Adrenal gland (tissue), 19 donors: ENCODE results near the gene IFNA10. TPM values are rescaled to one million over a fixed set of nuclear protein-coding genes. Genes with fewer than 3 reads are reported as not detected.
A peak's percentile ranks its signal among the peaks of the same experiment; 100 is the strongest.
"Not testable (repeated sequence)": the region's sequence is repeated elsewhere in the genome, so short reads cannot be mapped to it uniquely, and the experiment has no call there.

Experiments used
- DNase-seq, 7 donors: peaks; one replicate each; pipeline ENCODE4 v3.0.0-alpha.2; 2019 to 2020
- H3K27ac ChIP-seq, 5 donors: fragments of 200-600 bp; sonication (generic) in 4 of 5; 1 replicate in 3 of 5; 2 replicates in 2 of 5; pipeline versions ENCODE4 v1.5.1 to v1.8.0; 2016 to 2020; ENCODE audit warnings: mild to moderate bottlenecking in 1 of 5
- H3K27me3 ChIP-seq: fragments of 200-600 bp; 2 replicates; pipeline ENCODE4 v1.8.0; 2021
- H3K36me3 ChIP-seq, 2 donors: fragments of 200-600 bp; replicated peaks in 1 of 2; 1 replicate in 1 of 2; 2 replicates in 1 of 2; pipeline versions ENCODE4 v1.5.1 to v1.8.0; 2018 to 2022
- H3K4me1 ChIP-seq, 2 donors: fragments of 200-600 bp; replicated peaks in 1 of 2; 1 replicate in 1 of 2; 2 replicates in 1 of 2; pipeline versions ENCODE4 v1.5.1 to v1.8.0; 2018 to 2021
- H3K4me3 ChIP-seq, 4 donors: fragments of 200-600 bp; sonication (generic) in 3 of 4; one replicate each; pipeline ENCODE4 v1.5.1; 2016 to 2018
- H3K9me3 ChIP-seq, 3 donors: fragments of 200-600 bp; sonication (generic) in 1 of 3; replicated peaks in 1 of 3; 1 replicate in 2 of 3; 2 replicates in 1 of 3; pipeline versions ENCODE4 v1.5.1 to v1.8.0; 2016 to 2021
- POLR2A ChIP-seq, 2 donors: fragments of 450-650 bp; IDR thresholded peaks; one replicate each; pipeline ENCODE4 v1.6.1; 2017; ENCODE audit warnings: antibody characterized with exemption in 2 of 2, mild to moderate bottlenecking in 2 of 2, moderate library complexity in 1 of 2
- WGBS, 4 donors: extraction: QIAGEN DNeasy Blood & Tissue Kit in 2 of 4; methylation state at CpG; one replicate each; pipeline versions ENCODE4 v1.1.5 to v1.1.7; 2013 to 2017; 5-methylcytosine and 5-hydroxymethylcytosine counted together
- intact Hi-C, 2 donors: fragments of 100-400 bp; cut with DNase I; formaldehyde crosslinking; loops; one replicate each; pipeline versions ENCODE4 v1.14.1 to v1.15.0; 2022 to 2023
- long read RNA-seq, 10 donors: library from polyadenylated mRNA in 3 of 10; unstranded in 2 of 10; stranded (forward) in 1 of 10; transcript quantifications; one replicate each; pipeline ENCODE4 v2.0.0 and lab custom pipeline, GENCODE V29; 2021 to 2026
- polyA plus RNA-seq, 3 donors: library from polyadenylated mRNA; stranded (reverse); fragments of 200-250 nt in 2 of 3; fragments of 350-450 nt in 1 of 3; fragmentation: Illumina TruSeq in 1 of 3; extraction: RNeasy Lipid Tissue Mini Kit (QIAGEN cat#74804) in 1 of 3; gene quantifications; one replicate each; pipeline ENCODE4 v1.2.3, GENCODE V29; 2013 to 2014
- total RNA-seq, 9 donors: library from RNA; depleted of rRNA in 4 of 9; stranded (reverse); fragments of >200 nt in 4 of 9; fragments of 120-200 nt in 1 of 9; fragmentation: NEBNext Ultra II Directional in 1 of 9; extraction: Animal tissue kit (Norgen Biotek cat#: 25700) in 1 of 9; gene quantifications; one replicate each; pipeline versions ENCODE4 v1.1.0 to v1.2.4, GENCODE V29; 2013 to 2023
- TF ChIP-seq, protein P1 (sequence below), 6 experiments: fragments of 450-650 bp in 4 of 6; fragments of 200-600 bp in 2 of 6; sonication (generic) in 1 of 6; IDR thresholded peaks; 1 replicate in 5 of 6; 2 replicates in 1 of 6; pipeline versions ENCODE4 v1.5.1 to v1.8.0; 2016 to 2021; ENCODE audit warnings: antibody characterized with exemption in 6 of 6, mild to moderate bottlenecking in 2 of 6, moderate library complexity in 1 of 6
- donor health status: healthy with polysubstance abuse.
- donor health status: Bipolar disorder and iron deficiency.
- donor health status: DM: yes; HTN: yes; CAD: no.
- donor health status: DM: no; HTN: no; CAD: no.
- donor health status: DM: no; HTN: no; CAD: no.
- donor health status: DM: yes; HTN: yes; CAD: no.

Gene IFNA10
- total RNA-seq (not detected), polyA plus RNA-seq (not detected)
- long read RNA-seq, donor 1: 0 reads
- long read RNA-seq, donor 2: 0 reads
- long read RNA-seq, donor 3: 0 reads
- long read RNA-seq, donor 4: 0 reads
- long read RNA-seq, donor 5: 0 reads
- long read RNA-seq, donor 6: 0 reads
- long read RNA-seq, donor 7: 0 reads
- long read RNA-seq, donor 8: 0 reads
- long read RNA-seq, donor 9: 0 reads
- long read RNA-seq, donor 10: 0 reads

DNA sequence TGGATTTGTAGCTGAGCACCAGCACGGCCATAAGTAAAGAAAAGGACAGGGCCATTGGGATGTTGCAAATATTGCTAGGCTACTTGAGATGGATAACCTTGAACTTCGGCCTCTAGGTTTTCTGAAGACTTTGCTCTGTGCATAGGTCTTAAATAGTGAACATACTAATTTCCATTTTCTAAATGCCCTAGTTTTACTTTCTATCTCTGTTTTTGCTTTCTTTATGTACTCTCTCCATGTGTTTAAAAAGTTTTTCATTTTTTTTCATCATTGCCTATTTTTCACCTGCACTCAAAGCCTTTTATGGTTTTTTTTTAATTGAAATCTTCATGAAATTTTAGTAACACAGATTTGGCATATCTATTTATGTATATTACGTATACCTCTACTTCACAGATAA, at the start of gene IFNA10:
IFNA10 (minus strand) TSS at position 101 of the 400 bp plus-strand sequence; CDS start at position 55, 46 bp downstream.
- 75 to 76% (median 76%) methylated on average over 3 of the region's 3 CpGs for WGBS, 4 donors
- H3K27me3 ChIP-seq, H3K9me3 ChIP-seq, H3K27ac ChIP-seq, intact Hi-C loops, H3K36me3 ChIP-seq, H3K4me3 ChIP-seq, H3K4me1 ChIP-seq, DNase-seq: not testable (repeated sequence)

DNA sequence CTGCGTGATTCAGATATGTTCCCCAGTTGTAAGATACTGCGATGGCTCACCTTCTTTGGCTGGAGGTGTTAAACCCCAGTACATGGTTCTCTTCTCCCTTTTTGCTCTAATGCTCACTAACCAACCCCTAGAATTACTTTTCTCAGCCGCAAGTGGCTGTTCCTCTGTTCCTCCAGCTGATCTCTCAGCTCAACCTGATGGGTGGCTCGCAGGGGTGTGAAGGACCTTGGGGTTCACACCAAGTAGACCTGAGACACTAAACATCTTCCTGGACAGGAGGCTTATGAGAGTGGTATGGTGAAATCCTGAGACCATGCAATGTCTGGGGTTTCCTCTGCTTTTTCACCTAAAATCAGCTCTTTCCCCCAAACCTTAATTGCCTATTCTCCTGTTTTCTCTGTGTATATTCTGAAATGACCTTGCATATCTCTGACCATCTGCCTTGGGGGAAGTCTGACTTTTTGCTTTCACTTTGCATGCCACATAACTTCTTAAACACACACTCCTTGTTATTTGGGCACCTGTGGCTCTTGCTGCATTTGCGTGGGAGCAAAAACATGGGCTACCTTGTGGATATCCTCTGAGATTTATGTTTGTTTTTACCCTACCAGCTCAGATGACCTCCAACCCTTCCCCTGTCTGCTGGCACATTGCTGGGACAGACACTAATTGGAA, 48.7 kb upstream of the IFNA10 start:
- no peak overlapping the region for H3K4me3 ChIP-seq
- no peaks in the 10 kb centered on the region for H3K9me3 ChIP-seq
- TF ChIP-seq, protein P1, sequence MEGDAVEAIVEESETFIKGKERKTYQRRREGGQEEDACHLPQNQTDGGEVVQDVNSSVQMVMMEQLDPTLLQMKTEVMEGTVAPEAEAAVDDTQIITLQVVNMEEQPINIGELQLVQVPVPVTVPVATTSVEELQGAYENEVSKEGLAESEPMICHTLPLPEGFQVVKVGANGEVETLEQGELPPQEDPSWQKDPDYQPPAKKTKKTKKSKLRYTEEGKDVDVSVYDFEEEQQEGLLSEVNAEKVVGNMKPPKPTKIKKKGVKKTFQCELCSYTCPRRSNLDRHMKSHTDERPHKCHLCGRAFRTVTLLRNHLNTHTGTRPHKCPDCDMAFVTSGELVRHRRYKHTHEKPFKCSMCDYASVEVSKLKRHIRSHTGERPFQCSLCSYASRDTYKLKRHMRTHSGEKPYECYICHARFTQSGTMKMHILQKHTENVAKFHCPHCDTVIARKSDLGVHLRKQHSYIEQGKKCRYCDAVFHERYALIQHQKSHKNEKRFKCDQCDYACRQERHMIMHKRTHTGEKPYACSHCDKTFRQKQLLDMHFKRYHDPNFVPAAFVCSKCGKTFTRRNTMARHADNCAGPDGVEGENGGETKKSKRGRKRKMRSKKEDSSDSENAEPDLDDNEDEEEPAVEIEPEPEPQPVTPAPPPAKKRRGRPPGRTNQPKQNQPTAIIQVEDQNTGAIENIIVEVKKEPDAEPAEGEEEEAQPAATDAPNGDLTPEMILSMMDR (IDR thresholded peaks at IDR 0.05): no peak
- no peak for TF ChIP-seq POLR2A (IDR thresholded peaks at IDR 0.05)
- intact Hi-C loops: no loop called here
- WGBS, 4 donors: 68 to 76% (median 72%) methylated on average over 5 of the region's 5 CpGs
- no peaks in the 10 kb centered on the region for H3K27me3 ChIP-seq
- no peak for DNase-seq
- no peaks in the 10 kb centered on the region for H3K36me3 ChIP-seq
- no peak overlapping the region for H3K27ac ChIP-seq
- H3K4me1 ChIP-seq: no peaks in the 10 kb centered on the region

DNA sequence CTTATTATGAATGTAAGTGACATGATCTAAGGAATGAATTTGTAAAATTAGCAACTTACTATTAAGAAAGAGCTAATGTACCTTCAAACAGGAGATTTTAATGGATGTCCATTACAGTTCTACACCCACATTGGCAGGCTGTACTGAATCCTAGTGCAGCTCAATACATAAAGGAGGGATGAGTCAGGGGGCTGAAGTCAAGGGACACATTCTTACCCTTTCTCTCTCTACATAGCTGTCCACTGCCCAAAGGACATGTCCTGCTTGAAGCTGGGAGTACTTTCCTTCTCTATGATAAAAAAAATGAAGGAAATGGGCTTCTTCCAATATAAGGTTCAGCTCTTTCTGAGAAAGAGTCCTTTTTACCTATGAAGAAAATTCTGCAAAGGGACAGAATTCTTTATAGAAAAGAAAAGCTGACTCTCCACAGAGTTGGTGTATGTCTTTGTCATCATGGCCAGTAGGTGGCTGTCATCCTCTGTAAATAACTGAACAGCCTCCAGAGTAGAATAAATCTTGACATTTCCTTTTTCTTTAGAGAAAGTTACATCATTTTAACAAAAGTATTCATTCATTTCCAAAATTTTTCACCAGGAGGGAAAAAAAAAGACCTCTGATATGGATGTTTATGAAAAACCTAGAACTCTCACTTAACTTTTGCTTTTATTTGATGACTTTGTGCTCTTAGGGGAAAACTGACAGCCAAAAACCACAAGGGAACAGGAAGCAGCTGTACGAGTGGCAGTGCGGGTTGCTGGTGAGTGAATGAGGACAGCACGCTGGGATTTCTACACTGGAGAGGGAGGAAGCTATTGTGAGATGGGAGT, 46.0 kb upstream of the IFNA10 start:
- no peaks in the 10 kb centered on the region for H3K36me3 ChIP-seq
- intact Hi-C loops: no loop called here
- WGBS, 4 donors: 0 to 1% (median 1%) methylated on average over 3 of the region's 3 CpGs
- H3K4me3 ChIP-seq: no peak overlapping the region
- peak in 5 of 7 donors; percentile 12 to 51 (median 40) for DNase-seq
- no peaks in the 10 kb centered on the region for H3K4me1 ChIP-seq
- no peak overlapping the region for H3K27ac ChIP-seq
- H3K27me3 ChIP-seq: peaks cover 13% of the 10 kb centered on the region
- TF ChIP-seq, protein P1 (IDR thresholded peaks at IDR 0.05): peak; percentile 28 to 57 (median 44)
- TF ChIP-seq POLR2A (IDR thresholded peaks at IDR 0.05): no peak
- H3K9me3 ChIP-seq: no peaks in the 10 kb centered on the region

DNA sequence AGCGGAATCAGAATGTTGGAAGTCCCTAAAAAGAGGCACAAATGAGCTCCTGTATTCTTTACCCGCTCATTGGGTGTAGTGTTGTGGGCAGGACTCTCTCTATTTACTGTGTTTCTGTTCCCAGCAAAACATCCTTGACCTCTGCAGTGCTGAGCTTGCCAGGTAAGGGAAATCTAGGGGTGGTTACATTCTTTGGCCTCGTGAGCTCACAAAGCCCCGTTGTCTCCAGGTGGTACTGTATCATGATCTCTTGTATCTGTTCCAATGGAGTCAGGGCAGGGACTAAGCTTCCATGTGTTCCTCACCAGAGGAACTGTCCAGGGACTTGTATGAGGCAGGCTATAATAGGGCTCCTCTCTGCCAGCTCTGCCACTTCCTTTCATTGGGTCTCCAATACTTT, 44.7 kb upstream of the IFNA10 start:
- H3K27ac ChIP-seq: no peak overlapping the region
- no peaks in the 10 kb centered on the region for H3K4me1 ChIP-seq
- H3K36me3 ChIP-seq: no peaks in the 10 kb centered on the region
- no peaks in the 10 kb centered on the region for H3K9me3 ChIP-seq
- intact Hi-C loops: no loop called here
- H3K4me3 ChIP-seq: no peak overlapping the region
- WGBS, 4 donors: 47 to 56% (median 51%) methylated on average over 4 of the region's 4 CpGs
- no peak for TF ChIP-seq POLR2A (IDR thresholded peaks at IDR 0.05)
- TF ChIP-seq, protein P1 (IDR thresholded peaks at IDR 0.05): no peak
- no peak for DNase-seq
- peaks cover 16% of the 10 kb centered on the region for H3K27me3 ChIP-seq
